Stimulated activated CD4-positive, alpha-beta T cell treated with anti-CD3 and anti-CD28 coated beads, TNF-alpha, amount 100 ng/mL, for 48 hours (primary cell): ENCODE results near the gene F2RL1.
"Not testable (repeated sequence)": the region's sequence is repeated elsewhere in the genome, so short reads cannot be mapped to it uniquely, and the experiment has no call there.

Source experiments
- DNase-seq, 3 donors: peaks; one replicate each; pipeline ENCODE4 v3.0.0-alpha.2; 2020; ENCODE audit warnings: low read depth in 3 of 3

F2RL1 gene

GRCh38 chr5:76805821-76806505 is 12.9 kb upstream of the F2RL1 start:
- no peak for DNase-seq

GRCh38 chr5:76807296-76807695 is 11.5 kb upstream of the F2RL1 start:
- DNase-seq, result no peak

GRCh38 chr5:76808141-76808691 is 10.6 kb upstream of the F2RL1 start:
- DNase-seq, result no peak

GRCh38 chr5:76809141-76809540 is 9.7 kb upstream of the F2RL1 start:
- DNase-seq, result no peak

GRCh38 chr5:76810236-76810635 is 8.6 kb upstream of the F2RL1 start:
- no peak for DNase-seq

- no peak for DNase-seq
Observed at GRCh38 chr5:76811214-76811613, 7.6 kb upstream of the F2RL1 start.

- not testable (repeated sequence) for DNase-seq
Observed at GRCh38 chr5:76812209-76812608, 6.6 kb upstream of the F2RL1 start.

GRCh38 chr5:76813982-76814562 is 4.8 kb upstream of the F2RL1 start:
- DNase-seq, result no peak

GRCh38 chr5:76816110-76816831 is 2.6 kb upstream of the F2RL1 start:
- no peak for DNase-seq

- DNase-seq, result no peak
Observed at GRCh38 chr5:76819851-76820525, 1.2 kb downstream of the F2RL1 start.

- no peak for DNase-seq
Observed at GRCh38 chr5:76820526-76820890, 1.7 kb downstream of the F2RL1 start.

GRCh38 chr5:76821136-76821535 is 2.3 kb downstream of the F2RL1 start:
- no peak for DNase-seq

- DNase-seq, result not testable (repeated sequence)
Observed at GRCh38 chr5:76822105-76822731, 3.4 kb downstream of the F2RL1 start.

- not testable (repeated sequence) for DNase-seq
Observed at GRCh38 chr5:76826416-76826815, 7.6 kb downstream of the F2RL1 start.

- DNase-seq, result no peak
Observed at GRCh38 chr5:76831110-76831452, 12.3 kb downstream of the F2RL1 start.

GRCh38 chr5:76836181-76836580 is 17.4 kb downstream of the F2RL1 start:
- DNase-seq, result no peak

GRCh38 chr5:76836585-76836984 is 17.8 kb downstream of the F2RL1 start:
- DNase-seq, result no peak

GRCh38 chr5:76838481-76839261 is 19.8 kb downstream of the F2RL1 start:
- DNase-seq, result no peak

- no peak for DNase-seq
Observed at GRCh38 chr5:76841361-76841760, 22.5 kb downstream of the F2RL1 start.

GRCh38 chr5:76845890-76846289 is 27.1 kb downstream of the F2RL1 start:
- no peak for DNase-seq
